GM21526 (cell line): ENCODE measurements around the gene DYNC1I1.
A peak's percentile ranks its signal among the peaks of the same experiment; 100 is the strongest.

Experiments used
- ATAC-seq: cut with Tn5 transposase; IDR thresholded peaks from one replicate; pipeline ENCODE4 v1.9.1; 2021; ENCODE audit warnings: moderate library complexity; ENCODE audit not compliant: unreplicated experiment, low FRiP score

The DYNC1I1 gene

GRCh38 chr7:95788258-95788657, 15.9 kb downstream of the DYNC1I1 start:
- no peak for ATAC-seq

- ATAC-seq, result no peak
These were observed 16.5 kb downstream of the DYNC1I1 start for GRCh38 chr7:95788884-95789283.

DNA sequence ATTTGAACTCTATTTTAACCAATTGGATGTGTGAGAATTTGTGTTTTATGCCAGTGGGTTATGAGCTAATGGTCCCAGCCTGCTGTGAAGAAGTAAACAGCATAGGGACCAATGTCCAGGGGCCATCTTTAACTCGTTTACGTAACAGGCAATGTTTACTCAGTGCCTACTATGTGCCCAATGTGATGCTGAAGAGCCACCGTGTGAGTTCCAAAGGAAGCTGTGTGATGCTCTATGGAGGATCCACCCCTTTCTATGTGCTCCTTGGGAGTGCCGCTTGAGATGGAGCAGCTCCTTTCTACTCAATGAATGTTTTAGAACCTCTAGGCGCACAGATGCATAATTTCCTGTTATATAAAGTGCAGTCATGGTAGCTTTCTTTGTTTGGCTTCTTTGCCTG, 21.3 kb downstream of the DYNC1I1 start:
- no peak for ATAC-seq

- ATAC-seq, result peak; percentile 81
These were observed 22.7 kb downstream of the DYNC1I1 start for GRCh38 chr7:95794917-95795515.

- no peak for ATAC-seq
These were observed 24.3 kb downstream of the DYNC1I1 start for GRCh38 chr7:95796617-95797016.

DNA sequence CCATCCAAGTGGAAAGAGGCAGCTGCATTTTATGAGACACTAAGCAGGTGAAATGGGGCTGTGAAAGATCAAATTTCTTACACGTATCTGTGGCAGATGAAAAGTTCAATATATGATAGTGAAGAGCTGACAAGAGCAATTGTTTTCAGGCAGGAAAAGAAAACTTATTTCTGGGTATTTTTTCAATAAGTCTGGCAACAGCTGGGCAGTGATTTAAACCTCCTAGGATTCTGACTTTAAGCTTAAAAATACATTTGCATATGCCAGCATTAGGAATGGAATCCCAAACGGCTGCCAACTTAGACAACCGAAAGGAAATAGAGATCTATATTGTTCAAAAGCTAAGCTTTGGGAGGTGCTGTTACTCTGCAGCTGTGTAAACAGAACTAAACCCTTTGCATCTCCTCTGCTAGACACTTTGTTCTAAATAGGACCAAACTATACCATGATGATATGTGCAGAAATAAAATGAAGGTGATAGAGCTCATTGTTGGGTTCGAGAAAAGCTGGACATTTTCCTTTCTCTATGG, 26.1 kb downstream of the DYNC1I1 start:
- ATAC-seq, result no peak

GRCh38 chr7:95800787-95801186, 28.4 kb downstream of the DYNC1I1 start:
- no peak for ATAC-seq

GRCh38 chr7:95802270-95802669, 29.9 kb downstream of the DYNC1I1 start:
- no peak for ATAC-seq

GRCh38 chr7:95804052-95804451, 31.7 kb downstream of the DYNC1I1 start:
- ATAC-seq, result no peak

DNA sequence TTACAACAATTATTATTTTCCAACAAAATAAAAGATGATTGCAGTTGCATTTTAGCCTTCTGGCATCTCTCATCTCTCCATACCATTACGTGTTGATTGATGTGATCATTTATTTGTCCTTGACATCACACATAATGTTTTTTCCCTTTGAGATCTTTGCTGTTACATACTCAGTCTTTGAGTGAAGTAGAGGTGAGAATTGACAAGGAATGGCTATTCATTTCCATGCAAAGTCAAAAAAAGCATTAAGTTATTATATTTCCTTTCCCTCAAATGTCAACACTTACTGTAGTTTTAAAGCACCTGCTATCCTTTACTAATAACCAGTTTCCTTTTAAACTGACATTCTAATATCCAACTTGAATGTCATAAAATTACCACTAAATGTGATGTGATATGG, 33.6 kb downstream of the DYNC1I1 start:
- ATAC-seq, result no peak

DNA sequence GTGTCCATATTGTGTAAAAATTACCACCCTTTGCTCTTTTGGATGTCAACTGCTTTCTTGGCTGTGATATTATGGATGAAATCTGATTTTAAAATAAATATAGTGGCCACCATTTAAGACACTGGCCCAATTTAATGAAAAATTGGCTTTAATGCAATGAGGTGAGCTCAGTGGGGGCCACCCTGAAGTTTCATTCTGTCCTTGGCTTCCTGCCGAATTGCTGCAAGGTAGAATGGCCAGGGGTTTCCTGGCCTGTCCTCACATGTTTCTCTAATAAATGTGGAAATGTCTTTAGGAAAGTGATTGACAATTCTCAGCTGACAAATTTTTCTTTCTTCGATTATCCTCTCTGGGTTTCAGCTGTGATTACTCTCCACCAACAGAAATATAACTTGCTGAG, 36.0 kb downstream of the DYNC1I1 start:
- no peak for ATAC-seq

GRCh38 chr7:95811846-95812445, 39.6 kb downstream of the DYNC1I1 start:
- ATAC-seq, result no peak

GRCh38 chr7:95814721-95815120, 42.4 kb downstream of the DYNC1I1 start:
- no peak for ATAC-seq

DNA sequence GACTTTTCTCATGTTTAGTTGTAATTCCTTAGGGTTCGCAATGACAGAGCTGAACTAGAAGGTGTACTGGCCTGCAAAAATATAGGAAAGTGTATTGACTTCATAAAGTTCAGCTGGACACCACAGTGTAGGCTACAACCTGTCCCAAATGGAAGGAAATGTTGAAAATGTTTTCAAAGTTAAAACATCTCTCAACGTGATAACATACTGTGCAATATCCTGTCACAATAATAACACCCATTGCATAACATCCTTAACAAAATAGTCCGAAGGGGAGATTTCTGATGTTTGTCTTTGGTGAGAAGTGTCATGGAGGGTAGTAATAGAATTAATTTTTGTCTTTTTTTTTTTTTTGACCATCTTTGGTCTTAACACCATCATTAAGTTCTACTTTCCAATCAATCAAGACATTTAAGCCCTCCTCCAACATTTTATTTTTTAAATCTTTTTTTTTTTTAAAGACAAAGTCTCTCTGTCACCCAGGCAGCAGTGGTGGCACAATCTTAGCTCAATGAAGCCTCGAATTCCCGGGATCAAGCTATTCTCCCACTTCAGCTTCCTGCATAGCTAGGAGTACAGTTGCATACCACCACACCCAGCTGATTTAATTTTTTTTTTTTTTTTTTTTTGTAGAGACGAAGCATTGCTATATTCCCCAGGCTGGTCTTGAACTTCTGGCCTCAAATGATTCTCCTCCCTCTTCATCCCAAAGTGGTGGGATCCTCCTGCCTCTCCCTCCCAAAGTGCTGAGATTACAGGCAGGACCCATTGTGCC, 45.7 kb downstream of the DYNC1I1 start:
- no peak for ATAC-seq

DNA sequence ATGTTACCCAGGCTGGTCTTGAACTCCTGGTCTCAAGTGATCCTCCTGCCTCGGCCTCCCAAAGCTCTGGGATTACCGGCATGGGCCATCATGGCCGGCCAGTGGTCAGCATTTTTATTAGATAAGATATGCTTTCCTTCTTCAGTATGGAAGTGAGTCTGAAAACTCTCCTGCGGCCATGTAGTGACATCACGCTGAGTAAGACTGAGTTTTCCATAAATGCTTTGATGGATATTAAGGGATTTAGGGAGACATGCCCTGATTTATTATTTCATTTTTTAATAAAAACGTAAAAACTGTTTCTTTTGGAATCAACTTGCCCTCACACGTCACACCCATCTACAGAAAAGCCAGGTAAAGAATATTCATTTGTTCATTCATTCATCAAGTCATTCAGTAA, 48.4 kb downstream of the DYNC1I1 start:
- no peak for ATAC-seq

DNA sequence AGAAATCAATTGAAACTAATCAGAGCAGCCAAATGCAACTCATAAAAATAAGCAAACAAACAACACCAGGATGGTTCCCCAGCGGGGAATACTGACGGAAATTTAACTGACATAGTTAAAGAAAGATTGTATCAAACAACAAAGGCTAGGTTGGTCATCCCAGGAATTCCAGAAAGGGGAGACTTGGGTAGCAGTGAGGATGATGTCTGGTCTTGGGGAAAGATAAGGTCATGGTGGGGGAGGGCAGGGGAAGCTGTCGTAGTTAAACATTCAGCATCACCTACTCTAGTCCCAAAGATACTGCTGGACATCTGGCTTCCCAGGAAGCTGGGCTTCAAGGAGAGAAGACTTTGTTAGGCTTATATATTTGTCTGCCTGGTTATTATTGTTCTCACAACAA, 50.4 kb downstream of the DYNC1I1 start:
- no peak for ATAC-seq

DNA sequence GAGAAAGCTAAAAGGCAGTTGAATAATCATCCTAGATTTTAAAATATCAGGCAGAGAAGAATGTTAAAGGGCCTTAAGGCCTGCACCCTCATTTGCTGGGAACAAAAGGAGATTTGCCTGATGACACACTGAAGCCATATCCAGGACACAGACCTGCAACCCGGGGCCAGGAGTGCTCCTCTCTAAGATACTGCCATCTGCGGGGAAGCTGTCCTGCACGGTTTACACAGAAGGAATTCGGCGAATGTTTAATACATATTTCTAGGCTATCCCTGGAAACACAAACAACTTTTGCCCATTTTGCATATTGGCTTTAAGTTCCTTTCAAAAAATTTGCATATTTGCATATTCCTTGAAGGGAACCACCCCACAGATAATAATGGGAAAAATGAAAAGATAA, 52.3 kb downstream of the DYNC1I1 start:
- no peak for ATAC-seq

DNA sequence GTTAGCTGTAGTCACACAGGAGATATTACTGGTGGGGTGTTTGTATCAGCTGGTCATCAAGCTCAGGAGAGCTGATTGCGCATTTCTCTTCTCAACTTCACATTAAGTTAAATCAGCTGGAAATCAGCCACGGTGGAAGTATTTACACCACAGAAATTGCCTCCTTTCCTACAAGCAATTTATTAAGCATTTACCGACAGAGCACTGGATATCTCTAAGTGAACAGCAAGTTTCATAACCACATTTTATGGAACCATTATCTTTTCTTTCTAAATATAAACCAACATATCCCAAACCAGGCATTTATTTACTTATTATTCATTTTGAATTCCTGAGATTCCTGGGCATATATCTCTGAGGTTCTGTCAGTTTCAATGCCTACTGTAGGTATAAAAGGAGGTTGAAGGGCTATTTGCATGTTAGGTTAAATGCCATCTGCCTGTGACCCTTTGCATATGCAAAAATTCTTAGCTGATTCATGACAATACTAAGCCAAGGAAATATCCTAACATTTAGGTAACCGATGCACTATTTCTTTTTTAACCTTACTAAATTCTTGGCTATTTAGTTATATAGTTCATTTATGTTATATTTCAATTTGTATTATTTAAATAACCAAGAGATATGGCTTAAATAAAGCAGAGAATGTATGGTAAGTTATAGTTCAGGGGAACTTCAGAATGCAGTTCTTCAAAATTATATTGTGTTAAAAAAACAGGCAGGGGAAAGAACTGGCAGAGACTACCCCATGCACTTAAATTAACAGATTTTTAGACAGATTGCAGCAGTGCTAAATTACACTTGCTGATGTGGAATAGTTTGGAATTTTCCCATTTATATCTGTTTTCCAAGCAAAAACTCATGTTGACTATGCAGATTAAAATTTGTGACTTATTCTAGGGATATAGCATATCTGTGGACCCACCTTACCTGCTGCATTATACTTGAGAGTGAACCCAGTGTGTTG, 56.8 kb downstream of the DYNC1I1 start:
- no peak for ATAC-seq

DNA sequence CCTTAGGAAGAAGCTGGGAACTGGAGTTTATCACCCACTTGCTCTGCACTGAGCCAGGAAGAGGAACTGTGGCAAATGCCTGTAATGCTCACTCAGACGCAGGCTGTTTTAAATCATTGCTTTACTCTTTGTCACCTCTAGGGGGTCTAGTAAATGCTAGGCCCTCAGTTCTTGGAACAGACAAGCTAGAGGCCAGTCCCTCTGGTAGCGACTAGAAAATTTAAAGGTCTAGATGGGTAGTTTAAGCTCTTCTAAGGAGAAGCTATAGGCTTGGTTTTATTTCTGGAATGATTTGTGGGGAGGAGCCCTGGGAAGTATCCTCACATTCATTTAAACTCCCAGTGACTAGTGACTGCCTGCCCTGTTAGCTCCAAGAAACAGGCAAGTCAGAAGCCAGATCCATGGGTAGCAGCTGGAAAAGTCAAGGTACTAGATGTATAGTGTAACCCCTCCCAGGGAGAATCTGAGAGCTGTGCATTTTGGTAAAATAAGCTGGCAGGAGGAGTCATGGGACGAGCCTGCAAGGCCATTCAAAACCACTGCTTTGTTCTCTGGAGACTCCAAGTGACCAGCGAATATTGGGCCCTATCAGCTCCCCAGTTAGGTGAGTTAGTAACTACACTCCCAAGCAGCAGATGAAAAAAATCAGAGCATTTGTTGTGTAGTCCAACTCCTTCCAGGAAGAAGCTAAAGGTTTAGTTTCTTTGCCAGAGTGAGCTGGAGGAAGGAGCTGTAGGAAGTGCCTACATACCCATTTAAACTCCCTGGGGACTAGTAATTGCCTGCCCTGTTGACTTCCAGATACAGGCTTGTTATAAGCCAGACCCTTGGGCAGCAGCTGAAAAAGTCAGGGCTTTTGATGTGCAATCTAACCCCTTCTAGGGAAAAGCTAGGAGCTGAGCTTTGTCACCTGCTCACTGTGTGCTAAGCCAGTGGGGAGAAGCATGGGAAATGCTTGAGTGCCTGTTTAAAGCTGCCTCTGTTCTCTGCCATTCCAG, 68.9 kb downstream of the DYNC1I1 start:
- peak; percentile 98 for ATAC-seq
